Fibroblast of pulmonary artery (primary cell): ENCODE data around the gene C19orf53.

Source experiments
- DNase-seq: peaks from one replicate; pipeline ENCODE4 v3.0.0-alpha.2; 2010; ENCODE audit warnings: low read depth
- H3K4me3 ChIP-seq: replicated peaks from 2 replicates; pipeline ENCODE4 v1.5.1; 2011; ENCODE audit warnings: low read depth, mild to moderate bottlenecking, control low read depth, low read length, moderate library complexity
- TF ChIP-seq, protein P1 (sequence below): IDR thresholded peaks from 2 replicates; pipeline ENCODE4 v1.5.1; 2011; ENCODE audit warnings: mild to moderate bottlenecking, control low read depth, low read length, inconsistent platforms; ENCODE audit errors: missing control alignments

C19orf53 gene

DNA sequence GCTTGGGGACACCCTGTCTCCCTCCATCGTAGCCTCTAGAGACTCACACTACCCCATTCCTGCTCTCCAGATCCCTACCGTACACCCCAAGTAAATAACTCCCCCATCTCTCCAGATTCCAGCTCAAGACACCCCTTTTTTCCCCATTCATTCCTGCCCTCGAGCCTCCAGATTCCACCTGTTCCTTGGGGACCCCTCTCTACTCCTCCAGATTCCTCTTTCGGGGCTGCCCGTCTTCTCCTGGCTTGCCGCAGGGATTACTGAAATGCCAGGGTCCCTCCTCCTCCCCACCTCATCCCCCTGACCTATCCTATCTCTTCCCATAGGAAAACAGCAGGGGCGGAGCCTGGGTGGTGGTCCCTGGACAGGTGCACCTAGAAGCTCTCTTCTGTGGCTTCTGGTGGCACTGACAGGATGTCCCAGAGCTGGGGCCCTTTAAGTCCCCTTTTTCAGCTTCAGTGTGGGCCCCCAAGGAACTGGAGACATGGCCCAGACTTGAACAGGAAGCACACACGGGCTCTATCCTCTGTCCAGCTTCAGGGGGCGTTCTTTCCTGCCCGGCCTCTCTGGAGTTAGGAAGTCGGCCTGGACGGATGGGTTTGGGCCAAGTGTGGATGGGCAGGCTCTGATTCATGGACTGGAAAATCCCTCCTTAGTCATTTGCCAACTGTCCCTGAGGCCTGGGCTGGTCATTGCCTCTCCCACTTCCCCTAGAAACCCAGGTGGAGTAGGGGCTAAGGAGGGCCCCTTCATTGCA lies 22.2 kb downstream of the C19orf53 start:
- H3K4me3 ChIP-seq = peak overlapping the region; percentile 83
- TF ChIP-seq, protein P1, sequence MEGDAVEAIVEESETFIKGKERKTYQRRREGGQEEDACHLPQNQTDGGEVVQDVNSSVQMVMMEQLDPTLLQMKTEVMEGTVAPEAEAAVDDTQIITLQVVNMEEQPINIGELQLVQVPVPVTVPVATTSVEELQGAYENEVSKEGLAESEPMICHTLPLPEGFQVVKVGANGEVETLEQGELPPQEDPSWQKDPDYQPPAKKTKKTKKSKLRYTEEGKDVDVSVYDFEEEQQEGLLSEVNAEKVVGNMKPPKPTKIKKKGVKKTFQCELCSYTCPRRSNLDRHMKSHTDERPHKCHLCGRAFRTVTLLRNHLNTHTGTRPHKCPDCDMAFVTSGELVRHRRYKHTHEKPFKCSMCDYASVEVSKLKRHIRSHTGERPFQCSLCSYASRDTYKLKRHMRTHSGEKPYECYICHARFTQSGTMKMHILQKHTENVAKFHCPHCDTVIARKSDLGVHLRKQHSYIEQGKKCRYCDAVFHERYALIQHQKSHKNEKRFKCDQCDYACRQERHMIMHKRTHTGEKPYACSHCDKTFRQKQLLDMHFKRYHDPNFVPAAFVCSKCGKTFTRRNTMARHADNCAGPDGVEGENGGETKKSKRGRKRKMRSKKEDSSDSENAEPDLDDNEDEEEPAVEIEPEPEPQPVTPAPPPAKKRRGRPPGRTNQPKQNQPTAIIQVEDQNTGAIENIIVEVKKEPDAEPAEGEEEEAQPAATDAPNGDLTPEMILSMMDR = peak; percentile 45
- peak; percentile 96 for DNase-seq

DNA sequence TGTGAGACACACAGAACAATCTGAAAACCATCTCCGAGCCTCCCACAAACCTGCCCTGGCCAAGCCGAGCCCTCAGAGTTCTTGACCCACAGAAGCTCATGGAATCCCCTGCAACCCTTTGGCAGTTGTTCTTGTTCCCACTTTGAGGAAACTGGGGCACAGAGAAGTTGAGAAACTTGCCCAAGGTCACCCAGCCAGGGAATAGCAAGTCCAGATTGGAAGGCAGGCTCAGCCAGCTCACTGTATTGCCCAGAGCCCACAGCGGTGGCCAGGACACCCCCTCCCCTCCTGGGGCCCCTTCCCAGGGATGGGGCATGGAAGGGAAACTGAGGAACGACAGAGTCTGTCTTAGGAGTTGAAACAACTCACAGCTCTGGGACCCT lies 22.8 kb downstream of the C19orf53 start:
- DNase-seq = no peak
- TF ChIP-seq, protein P1 = no peak
- H3K4me3 ChIP-seq = peak overlapping the region; percentile 83

DNA sequence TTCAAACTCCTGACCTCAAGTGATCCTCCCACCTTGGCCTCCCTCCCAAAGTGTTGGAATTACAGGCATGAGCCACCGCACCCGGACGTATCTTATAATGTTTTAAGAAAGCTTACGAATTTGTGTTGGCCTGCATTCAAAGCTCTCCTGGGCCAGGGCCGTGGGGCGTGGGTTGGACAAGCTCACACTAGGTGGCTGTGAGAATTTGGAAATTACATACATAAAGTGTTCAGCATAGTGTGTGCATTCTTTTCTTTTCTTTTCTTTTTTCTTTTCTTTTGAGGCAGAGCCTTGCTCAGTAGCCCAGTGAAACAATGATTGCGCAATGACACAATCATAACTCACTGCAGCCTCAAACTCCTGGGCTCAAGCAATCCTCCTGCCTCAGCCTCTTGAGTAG lies 23.6 kb downstream of the C19orf53 start:
- no peak overlapping the region for H3K4me3 ChIP-seq
- DNase-seq = peak; percentile 87
- TF ChIP-seq, protein P1 = no peak

DNA sequence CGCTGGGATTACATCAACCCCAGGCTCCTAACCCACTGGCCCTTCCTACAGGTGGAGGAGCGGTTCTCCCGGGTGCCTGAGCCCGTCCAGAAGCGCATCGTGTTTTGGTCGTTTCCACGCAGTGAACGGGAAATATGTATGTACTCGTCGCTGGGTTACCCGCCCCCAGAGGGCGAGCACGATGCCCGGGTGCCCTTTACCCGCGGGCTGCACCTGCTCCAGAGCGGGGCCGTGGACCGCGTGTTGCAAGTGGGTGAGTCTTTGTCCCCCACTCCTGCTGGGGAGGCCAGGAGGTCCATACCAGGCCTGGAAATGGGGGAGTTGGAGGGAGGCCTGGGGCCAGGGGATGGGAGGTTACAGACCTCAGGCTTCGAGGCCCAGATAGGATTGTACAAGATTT lies 25.4 kb downstream of the C19orf53 start:
- no peak overlapping the region for H3K4me3 ChIP-seq
- TF ChIP-seq, protein P1 = no peak
- no peak for DNase-seq

DNA sequence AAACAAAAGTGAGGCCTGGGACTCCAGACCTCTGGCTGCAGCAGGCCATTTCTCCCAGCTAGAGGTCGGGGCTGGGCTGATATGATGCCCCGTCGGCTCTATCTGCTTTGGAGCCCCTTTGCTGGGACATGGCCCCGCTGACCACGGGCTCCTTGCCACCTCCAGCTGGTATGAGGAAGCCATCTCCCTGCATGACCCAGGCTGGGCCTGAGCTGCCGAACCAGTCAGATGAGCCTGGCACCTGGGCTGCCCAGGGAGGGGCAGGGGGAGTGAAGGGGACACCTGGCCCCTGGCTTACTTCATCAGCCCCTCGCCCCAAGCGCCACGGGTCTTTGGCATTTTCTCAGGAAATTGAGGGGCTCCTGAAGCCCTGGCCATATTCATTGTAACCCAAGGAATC lies 28.8 kb downstream of the C19orf53 start:
- no peak overlapping the region for H3K4me3 ChIP-seq
- TF ChIP-seq, protein P1 = no peak
- no peak for DNase-seq

DNA sequence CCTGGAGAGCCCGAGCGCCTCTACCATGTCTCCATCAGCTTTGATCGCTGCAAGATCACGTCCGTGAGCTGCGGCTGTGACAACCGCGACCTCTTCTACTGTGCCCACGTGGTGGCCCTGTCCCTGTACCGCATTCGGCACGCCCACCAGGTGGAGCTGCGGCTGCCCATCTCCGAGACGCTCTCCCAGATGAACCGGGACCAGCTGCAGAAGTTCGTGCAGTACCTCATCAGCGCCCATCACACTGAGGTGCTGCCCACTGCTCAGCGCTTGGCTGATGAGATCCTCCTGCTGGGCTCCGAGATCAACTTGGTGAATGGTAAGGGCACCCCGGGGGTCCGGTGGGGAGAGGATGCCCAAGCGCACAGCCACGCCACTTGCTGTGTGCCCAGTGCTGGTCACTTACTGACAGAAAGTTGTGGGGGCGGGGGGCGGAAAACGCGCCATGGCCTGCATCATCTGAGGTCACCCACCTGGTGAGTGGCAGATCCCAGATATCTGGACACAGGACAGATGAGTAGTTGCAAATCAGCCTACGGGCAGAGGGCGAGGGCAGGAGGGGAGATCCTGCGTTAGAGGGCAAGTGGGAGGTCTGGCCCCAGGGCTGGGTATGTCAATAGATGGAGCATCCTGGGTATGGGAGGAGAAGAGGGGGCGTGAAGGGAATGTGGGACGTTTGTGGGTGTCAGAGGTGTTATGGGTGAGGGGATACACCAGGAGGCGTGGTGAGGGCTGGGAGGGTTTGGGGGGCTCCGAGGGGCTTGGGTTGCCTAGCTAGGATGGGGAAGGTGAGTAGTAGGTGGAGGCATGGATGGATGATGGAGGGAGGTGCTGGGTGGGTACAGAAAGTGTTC lies 30.8 kb downstream of the C19orf53 start:
- H3K4me3 ChIP-seq = no peak overlapping the region
- DNase-seq = no peak
- TF ChIP-seq, protein P1 = peak; percentile 16
